Subcutaneous adipose tissue (tissue), 4 donors: ENCODE measurements around the gene MTMR3. TPM values are rescaled to one million over a fixed set of nuclear protein-coding genes. Genes with fewer than 3 reads are reported as not detected.

ENCODE experiments used
- CTCF ChIP-seq: fragments of 450-650 bp; IDR thresholded peaks from one replicate; pipeline ENCODE4 v1.5.1; 2016; ENCODE audit warnings: low read depth, mild to moderate bottlenecking, control low read depth, antibody characterized with exemption, moderate library complexity
- total RNA-seq, 4 donors: library from RNA; depleted of rRNA; stranded (reverse); fragments of >200 nt; gene quantifications; one replicate each; pipeline ENCODE4 v1.1.0, GENCODE V29; 2016

Gene MTMR3
- total RNA-seq, 4 donors from 2014 or later = 46.6 to 78.6 (median 61.7) TPM

- TF ChIP-seq CTCF = no peak
Measured at GRCh38 chr22:30024231-30024630, 141.3 kb downstream of the MTMR3 start.

GRCh38 chr22:30025221-30025620 is 142.2 kb downstream of the MTMR3 start:
- no peak for TF ChIP-seq CTCF

- no peak for TF ChIP-seq CTCF
Measured at GRCh38 chr22:30026756-30027155, 143.8 kb downstream of the MTMR3 start.

- no peak for TF ChIP-seq CTCF
Measured at GRCh38 chr22:30027169-30027568, 144.2 kb downstream of the MTMR3 start.

- TF ChIP-seq CTCF = no peak
Measured at GRCh38 chr22:30027791-30028190, 144.8 kb downstream of the MTMR3 start.

GRCh38 chr22:30028731-30029130 is 145.8 kb downstream of the MTMR3 start:
- TF ChIP-seq CTCF = no peak

GRCh38 chr22:30029512-30029911 is 146.5 kb downstream of the MTMR3 start:
- TF ChIP-seq CTCF = no peak
